ENCODE results near the gene SERINC3.

Gene SERINC3

DNA sequence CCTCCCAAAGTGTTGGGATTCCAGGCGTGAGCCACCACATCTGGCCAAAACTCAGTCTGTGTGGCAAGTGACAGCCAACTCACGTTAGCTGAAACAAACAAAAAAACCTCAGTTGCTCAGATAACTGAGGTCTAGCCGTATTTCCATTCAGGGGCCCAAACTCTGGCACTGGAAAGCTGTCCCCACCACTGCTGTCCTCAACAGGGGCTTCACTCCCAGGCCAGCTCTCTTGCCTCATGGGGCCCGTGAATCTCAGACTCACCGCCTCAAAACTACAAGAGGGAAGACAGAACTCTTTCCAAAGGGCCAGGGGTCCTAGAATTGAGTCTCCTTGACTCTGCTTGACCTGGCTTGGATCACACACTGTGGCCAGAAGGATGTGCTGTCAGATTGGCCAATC, 38.8 kb downstream of the SERINC3 start:
- in situ Hi-C loops (cut with MboI; ENCODE audit: low pct_unique_long_range_greater_than_20kb, low sequenced_read_pairs, unreplicated experiment): no loop called here
- no peak for DNase-seq (ENCODE audit: low spot score)
- TF ChIP-seq, protein P1, sequence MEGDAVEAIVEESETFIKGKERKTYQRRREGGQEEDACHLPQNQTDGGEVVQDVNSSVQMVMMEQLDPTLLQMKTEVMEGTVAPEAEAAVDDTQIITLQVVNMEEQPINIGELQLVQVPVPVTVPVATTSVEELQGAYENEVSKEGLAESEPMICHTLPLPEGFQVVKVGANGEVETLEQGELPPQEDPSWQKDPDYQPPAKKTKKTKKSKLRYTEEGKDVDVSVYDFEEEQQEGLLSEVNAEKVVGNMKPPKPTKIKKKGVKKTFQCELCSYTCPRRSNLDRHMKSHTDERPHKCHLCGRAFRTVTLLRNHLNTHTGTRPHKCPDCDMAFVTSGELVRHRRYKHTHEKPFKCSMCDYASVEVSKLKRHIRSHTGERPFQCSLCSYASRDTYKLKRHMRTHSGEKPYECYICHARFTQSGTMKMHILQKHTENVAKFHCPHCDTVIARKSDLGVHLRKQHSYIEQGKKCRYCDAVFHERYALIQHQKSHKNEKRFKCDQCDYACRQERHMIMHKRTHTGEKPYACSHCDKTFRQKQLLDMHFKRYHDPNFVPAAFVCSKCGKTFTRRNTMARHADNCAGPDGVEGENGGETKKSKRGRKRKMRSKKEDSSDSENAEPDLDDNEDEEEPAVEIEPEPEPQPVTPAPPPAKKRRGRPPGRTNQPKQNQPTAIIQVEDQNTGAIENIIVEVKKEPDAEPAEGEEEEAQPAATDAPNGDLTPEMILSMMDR (IDR thresholded peaks at IDR 0.05; ENCODE audit: extremely low read depth, insufficient read depth, missing control alignments): no peak

- in situ Hi-C loops (cut with MboI; ENCODE audit: low pct_unique_long_range_greater_than_20kb, low sequenced_read_pairs, unreplicated experiment): no loop called here
- no peak for DNase-seq (ENCODE audit: low spot score)
- TF ChIP-seq, protein P1 (IDR thresholded peaks at IDR 0.05; ENCODE audit: extremely low read depth, insufficient read depth, missing control alignments): no peak
Observed at GRCh38 chr20:44481719-44482416, 40.0 kb downstream of the SERINC3 start.

- DNase-seq (ENCODE audit: low spot score): no peak
- TF ChIP-seq, protein P1 (IDR thresholded peaks at IDR 0.05; ENCODE audit: extremely low read depth, insufficient read depth, missing control alignments): no peak
- in situ Hi-C loops (cut with MboI; ENCODE audit: low pct_unique_long_range_greater_than_20kb, low sequenced_read_pairs, unreplicated experiment): no loop called here
Observed at GRCh38 chr20:44480097-44480496, 41.8 kb downstream of the SERINC3 start.

GRCh38 chr20:44479643-44480042, 42.2 kb downstream of the SERINC3 start:
- DNase-seq (ENCODE audit: low spot score): no peak
- TF ChIP-seq, protein P1 (IDR thresholded peaks at IDR 0.05; ENCODE audit: extremely low read depth, insufficient read depth, missing control alignments): no peak
- in situ Hi-C loops (cut with MboI; ENCODE audit: low pct_unique_long_range_greater_than_20kb, low sequenced_read_pairs, unreplicated experiment): no loop called here

DNA sequence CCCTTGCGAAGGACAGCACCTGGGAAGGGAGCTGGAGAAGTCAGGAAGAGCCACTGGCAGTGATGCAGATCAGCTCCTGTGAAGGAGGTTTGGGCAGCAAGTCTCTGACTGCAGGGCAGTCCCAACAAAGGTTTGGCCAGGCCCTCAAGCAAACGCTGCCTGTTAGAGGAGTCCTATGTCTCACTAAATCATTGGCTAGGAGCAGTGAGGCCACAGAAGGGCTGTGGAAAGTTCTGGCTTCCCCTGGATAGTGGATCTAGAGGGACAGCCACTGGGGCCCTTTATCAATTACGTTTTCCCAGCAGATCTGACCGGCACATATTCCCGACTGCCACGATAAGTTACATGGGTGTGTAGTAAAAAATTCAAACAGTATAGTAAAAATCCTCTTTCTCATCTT, 43.7 kb downstream of the SERINC3 start:
- no peak for DNase-seq (ENCODE audit: low spot score)
- TF ChIP-seq, protein P1 (IDR thresholded peaks at IDR 0.05; ENCODE audit: extremely low read depth, insufficient read depth, missing control alignments): no peak
- in situ Hi-C loops (cut with MboI; ENCODE audit: low pct_unique_long_range_greater_than_20kb, low sequenced_read_pairs, unreplicated experiment): no loop called here

- TF ChIP-seq, protein P1 (IDR thresholded peaks at IDR 0.05; ENCODE audit: extremely low read depth, insufficient read depth, missing control alignments): no peak
- in situ Hi-C loops (cut with MboI; ENCODE audit: low pct_unique_long_range_greater_than_20kb, low sequenced_read_pairs, unreplicated experiment): no loop called here
- DNase-seq (ENCODE audit: low spot score): no peak
Observed at GRCh38 chr20:44477151-44477550, 44.7 kb downstream of the SERINC3 start.
